GM12878 (cell line): ENCODE results near the gene VPS29. TPM values are rescaled to one million over a fixed set of nuclear protein-coding genes. Genes with fewer than 3 reads are reported as not detected.
A peak's percentile ranks its signal among the peaks of the same experiment; 100 is the strongest.

Experiments used
- ATF2 ChIP-seq: IDR thresholded peaks from 2 replicates; pipeline ENCODE4 v1.6.1; 2012; ENCODE audit warnings: low read length, inconsistent platforms
- CBX3 ChIP-seq: fragments of 200-600 bp; sonication (generic); IDR thresholded peaks from 2 replicates; pipeline ENCODE4 v1.6.1; 2016; ENCODE audit warnings: low read depth, borderline replicate concordance
- CBX5 ChIP-seq: sonication (generic); IDR thresholded peaks from 2 replicates; pipeline ENCODE4 v1.6.1; 2016; ENCODE audit warnings: low read depth, moderate library complexity, mild to moderate bottlenecking, inconsistent platforms
- CEBPB ChIP-seq, 2 experiments: fragments of 150-350 bp in 1 of 2; IDR thresholded peaks; 2 replicates each; pipeline ENCODE4 v1.6.1; 2012 to 2014; ENCODE audit warnings: low read depth in 2 of 2, low read length in 2 of 2, borderline replicate concordance in 1 of 2, inconsistent platforms in 1 of 2
- DPF2 ChIP-seq: fragments of 450-650 bp; IDR thresholded peaks from 2 replicates; pipeline ENCODE4 v1.6.1; 2017; ENCODE audit warnings: mild to moderate bottlenecking
- EZH2 ChIP-seq: IDR thresholded peaks from 2 replicates; pipeline ENCODE4 v1.6.1; 2012; ENCODE audit warnings: low read depth, mild to moderate bottlenecking, control low read depth, inconsistent platforms, low read length, borderline replicate concordance; ENCODE audit not compliant: control insufficient read depth
- NFIC ChIP-seq: IDR thresholded peaks from 2 replicates; pipeline ENCODE4 v1.6.1; 2012; ENCODE audit warnings: low read depth, mild to moderate bottlenecking, inconsistent platforms, low read length, moderate library complexity
- NR2C2 ChIP-seq: IDR thresholded peaks from 2 replicates; pipeline ENCODE4 v1.6.1; 2011; ENCODE audit warnings: borderline replicate concordance, low read depth; ENCODE audit not compliant: control insufficient read depth, insufficient read length
- PAX8 ChIP-seq: fragments of 450-650 bp; IDR thresholded peaks from 2 replicates; pipeline ENCODE4 v1.6.1; 2017; ENCODE audit warnings: mild to moderate bottlenecking, moderate library complexity
- PKNOX1 ChIP-seq: fragments of 450-650 bp; IDR thresholded peaks from 2 replicates; pipeline ENCODE4 v1.6.1; 2016; ENCODE audit warnings: mild to moderate bottlenecking
- POLR2A ChIP-seq: IDR thresholded peaks from 2 replicates; pipeline ENCODE4 v1.6.1; 2011; ENCODE audit warnings: low read depth, mild to moderate bottlenecking, low read length
- RFX5 ChIP-seq: IDR thresholded peaks from 2 replicates; pipeline ENCODE4 v1.6.1; 2011; ENCODE audit warnings: low read depth, low read length, improper control_type of control experiment
- RUNX3 ChIP-seq: IDR thresholded peaks from 2 replicates; pipeline ENCODE4 v1.6.1; 2012; ENCODE audit warnings: low read length, inconsistent platforms
- SIN3A ChIP-seq: IDR thresholded peaks from 2 replicates; pipeline ENCODE4 v1.6.1; 2012; ENCODE audit warnings: low read depth, low read length, improper control_type of control experiment
- SMAD1 ChIP-seq: fragments of 450-650 bp; IDR thresholded peaks from 2 replicates; pipeline ENCODE4 v1.6.1; 2018; ENCODE audit warnings: mild to moderate bottlenecking, low read depth; ENCODE audit not compliant: partially characterized antibody
- SMAD5 ChIP-seq: IDR thresholded peaks from 2 replicates; pipeline ENCODE4 v1.6.1; 2016; ENCODE audit warnings: antibody characterized with exemption, low read depth
- SRF ChIP-seq, 2 experiments: IDR thresholded peaks; 2 replicates each; pipeline ENCODE4 v1.6.1; 2011; ENCODE audit warnings: low read depth in 2 of 2, low read length in 2 of 2, mild to moderate bottlenecking in 1 of 2, moderate library complexity in 1 of 2
- STAT3 ChIP-seq: IDR thresholded peaks from 2 replicates; pipeline ENCODE4 v1.6.1; 2011; ENCODE audit warnings: low read depth, low read length, improper control_type of control experiment
- TAF1 ChIP-seq: IDR thresholded peaks from 2 replicates; pipeline ENCODE4 v1.6.1; 2011; ENCODE audit warnings: mild to moderate bottlenecking, low read depth, low read length, borderline replicate concordance
- TCF3 ChIP-seq: IDR thresholded peaks from 2 replicates; pipeline ENCODE4 v1.6.1; 2012; ENCODE audit warnings: low read depth, mild to moderate bottlenecking, low read length, borderline replicate concordance; ENCODE audit not compliant: insufficient read depth
- polyA plus RNA-seq, 11 experiments: library from polyadenylated mRNA; depleted of rRNA in 4 of 11; unstranded in 6 of 11; stranded (reverse) in 5 of 11; fragments of >200 nt; fragmentation: Nextera tagmentation in 4 of 11; fragmentation: Illumina TruSeq in 1 of 11; extraction: Ambion mirVana in 4 of 11; extraction: Trizol in 1 of 11; gene quantifications; 1 replicate in 1 of 11; 2 replicates in 10 of 11; pipeline versions ENCODE4 v1.2.1 to v1.2.3, GENCODE V29; 2011 to 2016; ENCODE audit warnings: inconsistent platforms in 2 of 11, missing spikeins in 2 of 11, low read depth in 1 of 11
- total RNA-seq, 4 experiments: library from RNA; depleted of rRNA in 3 of 4; stranded (reverse); fragments of >200 nt in 3 of 4; fragmentation: Illumina TruSeq in 1 of 4; extraction: Trizol in 1 of 4; gene quantifications; 2 replicates each; pipeline versions ENCODE4 v1.2.1 to v1.2.3, GENCODE V29; 2013 to 2021
- TF ChIP-seq, protein P1 (sequence below): fragments of 450-650 bp; IDR thresholded peaks from 2 replicates; pipeline ENCODE4 v1.6.1; 2016; ENCODE audit warnings: mild to moderate bottlenecking, moderate library complexity, borderline replicate concordance
- TF ChIP-seq, protein P2 (sequence below): fragments of 450-650 bp; formaldehyde crosslinking; IDR thresholded peaks from 2 replicates; pipeline ENCODE4 v1.4.0; 2022; ENCODE audit warnings: mild to moderate bottlenecking, moderate library complexity

Gene VPS29
- total and polyA plus RNA-seq, 10 of the 15 experiments (the other 5 are each of a cell fraction or from before 2014, with no cell fraction given): 65.3 to 405 (median 206) TPM

GRCh38 chr12:110531741-110532333 is 29.9 kb upstream of the VPS29 start (continued):
- TF ChIP-seq, protein P1, sequence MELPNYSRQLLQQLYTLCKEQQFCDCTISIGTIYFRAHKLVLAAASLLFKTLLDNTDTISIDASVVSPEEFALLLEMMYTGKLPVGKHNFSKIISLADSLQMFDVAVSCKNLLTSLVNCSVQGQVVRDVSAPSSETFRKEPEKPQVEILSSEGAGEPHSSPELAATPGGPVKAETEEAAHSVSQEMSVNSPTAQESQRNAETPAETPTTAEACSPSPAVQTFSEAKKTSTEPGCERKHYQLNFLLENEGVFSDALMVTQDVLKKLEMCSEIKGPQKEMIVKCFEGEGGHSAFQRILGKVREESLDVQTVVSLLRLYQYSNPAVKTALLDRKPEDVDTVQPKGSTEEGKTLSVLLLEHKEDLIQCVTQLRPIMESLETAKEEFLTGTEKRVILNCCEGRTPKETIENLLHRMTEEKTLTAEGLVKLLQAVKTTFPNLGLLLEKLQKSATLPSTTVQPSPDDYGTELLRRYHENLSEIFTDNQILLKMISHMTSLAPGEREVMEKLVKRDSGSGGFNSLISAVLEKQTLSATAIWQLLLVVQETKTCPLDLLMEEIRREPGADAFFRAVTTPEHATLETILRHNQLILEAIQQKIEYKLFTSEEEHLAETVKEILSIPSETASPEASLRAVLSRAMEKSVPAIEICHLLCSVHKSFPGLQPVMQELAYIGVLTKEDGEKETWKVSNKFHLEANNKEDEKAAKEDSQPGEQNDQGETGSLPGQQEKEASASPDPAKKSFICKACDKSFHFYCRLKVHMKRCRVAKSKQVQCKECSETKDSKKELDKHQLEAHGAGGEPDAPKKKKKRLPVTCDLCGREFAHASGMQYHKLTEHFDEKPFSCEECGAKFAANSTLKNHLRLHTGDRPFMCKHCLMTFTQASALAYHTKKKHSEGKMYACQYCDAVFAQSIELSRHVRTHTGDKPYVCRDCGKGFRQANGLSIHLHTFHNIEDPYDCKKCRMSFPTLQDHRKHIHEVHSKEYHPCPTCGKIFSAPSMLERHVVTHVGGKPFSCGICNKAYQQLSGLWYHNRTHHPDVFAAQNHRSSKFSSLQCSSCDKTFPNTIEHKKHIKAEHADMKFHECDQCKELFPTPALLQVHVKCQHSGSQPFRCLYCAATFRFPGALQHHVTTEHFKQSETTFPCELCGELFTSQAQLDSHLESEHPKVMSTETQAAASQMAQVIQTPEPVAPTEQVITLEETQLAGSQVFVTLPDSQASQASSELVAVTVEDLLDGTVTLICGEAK: no peak; the same call in 1 of the 2 replicates
- TF ChIP-seq POLR2A: no peak; the same call in 1 of the 2 replicates
- TF ChIP-seq CEBPB (IDR thresholded peaks at IDR 0.05; ENCODE audit: borderline replicate concordance in 1 of 2, low read depth in 2 of 2, low read length in 2 of 2): 0 out of 4 replicates have a peak, but pooled peaks of 1 of the 2 experiments have one; percentile 72
- peak; percentile 94 for TF ChIP-seq NFIC
- no peak for TF ChIP-seq NR2C2
- TF ChIP-seq SRF (IDR thresholded peaks at IDR 0.05; ENCODE audit: low read depth in 2 of 2, low read length in 2 of 2): no peak
- peak; percentile 76; the same call in 1 of the 2 replicates for TF ChIP-seq STAT3
- peak; percentile 97 for TF ChIP-seq DPF2
- TF ChIP-seq, protein P2, sequence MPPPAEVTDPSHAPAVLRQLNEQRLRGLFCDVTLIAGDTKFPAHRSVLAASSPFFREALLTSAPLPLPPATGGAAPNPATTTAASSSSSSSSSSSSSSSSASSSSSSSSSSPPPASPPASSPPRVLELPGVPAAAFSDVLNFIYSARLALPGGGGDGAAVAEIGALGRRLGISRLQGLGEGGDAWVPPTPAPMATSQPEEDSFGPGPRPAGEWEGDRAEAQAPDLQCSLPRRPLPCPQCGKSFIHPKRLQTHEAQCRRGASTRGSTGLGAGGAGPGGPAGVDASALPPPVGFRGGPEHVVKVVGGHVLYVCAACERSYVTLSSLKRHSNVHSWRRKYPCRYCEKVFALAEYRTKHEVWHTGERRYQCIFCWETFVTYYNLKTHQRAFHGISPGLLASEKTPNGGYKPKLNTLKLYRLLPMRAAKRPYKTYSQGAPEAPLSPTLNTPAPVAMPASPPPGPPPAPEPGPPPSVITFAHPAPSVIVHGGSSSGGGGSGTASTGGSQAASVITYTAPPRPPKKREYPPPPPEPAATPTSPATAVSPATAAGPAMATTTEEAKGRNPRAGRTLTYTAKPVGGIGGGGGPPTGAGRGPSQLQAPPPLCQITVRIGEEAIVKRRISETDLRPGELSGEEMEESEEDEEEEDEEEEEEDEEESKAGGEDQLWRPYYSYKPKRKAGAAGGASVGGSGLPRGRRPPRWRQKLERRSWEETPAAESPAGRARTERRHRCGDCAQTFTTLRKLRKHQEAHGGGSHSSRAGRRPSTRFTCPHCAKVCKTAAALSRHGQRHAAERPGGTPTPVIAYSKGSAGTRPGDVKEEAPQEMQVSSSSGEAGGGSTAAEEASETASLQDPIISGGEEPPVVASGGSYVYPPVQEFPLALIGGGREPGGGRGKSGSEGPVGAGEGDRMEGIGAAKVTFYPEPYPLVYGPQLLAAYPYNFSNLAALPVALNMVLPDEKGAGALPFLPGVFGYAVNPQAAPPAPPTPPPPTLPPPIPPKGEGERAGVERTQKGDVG: no peak
- TF ChIP-seq RFX5: no peak
- TF ChIP-seq ATF2: peak; percentile 79
- TF ChIP-seq RUNX3: peak; percentile 99
- TF ChIP-seq SMAD1: peak; percentile 68
- TF ChIP-seq TAF1: no peak
- no peak for TF ChIP-seq SIN3A
- TF ChIP-seq EZH2: no peak
- peak; percentile 27; the same call in 1 of the 2 replicates for TF ChIP-seq SMAD5
- TF ChIP-seq CBX3: no peak
- TF ChIP-seq PKNOX1: peak; percentile 77
- TF ChIP-seq CBX5: no peak
- no peak for TF ChIP-seq TCF3
- TF ChIP-seq PAX8: no peak
